Measurements from ENCODE around the gene TMA7B. TPM values are rescaled to one million over a fixed set of nuclear protein-coding genes. Genes with fewer than 3 reads are reported as not detected.

TMA7B gene
- total and polyA plus RNA-seq, 2 donors (not counting 1 experiment from before 2014, with no cell fraction given): 0.85 to 1.4 TPM

DNA sequence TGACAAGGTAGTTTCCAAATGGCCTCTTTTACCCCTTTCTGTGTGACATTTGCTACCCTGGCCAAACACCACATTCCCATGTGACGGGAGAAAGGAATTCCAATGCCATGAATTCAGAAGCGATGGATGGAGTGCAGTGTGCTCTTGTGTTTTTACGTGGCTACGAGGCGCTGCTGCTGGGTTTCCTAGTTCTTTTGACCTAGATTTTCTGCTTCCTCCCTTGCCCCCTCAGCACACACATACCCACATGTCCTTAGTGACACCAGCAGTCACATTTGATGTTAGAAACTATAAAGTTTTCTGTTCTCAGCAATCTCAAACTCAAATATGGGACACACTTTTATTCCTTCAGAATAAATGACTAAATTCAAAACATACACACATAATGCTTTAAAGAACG is 7.8 kb upstream of the TMA7B start:
- TF ChIP-seq, protein P1, sequence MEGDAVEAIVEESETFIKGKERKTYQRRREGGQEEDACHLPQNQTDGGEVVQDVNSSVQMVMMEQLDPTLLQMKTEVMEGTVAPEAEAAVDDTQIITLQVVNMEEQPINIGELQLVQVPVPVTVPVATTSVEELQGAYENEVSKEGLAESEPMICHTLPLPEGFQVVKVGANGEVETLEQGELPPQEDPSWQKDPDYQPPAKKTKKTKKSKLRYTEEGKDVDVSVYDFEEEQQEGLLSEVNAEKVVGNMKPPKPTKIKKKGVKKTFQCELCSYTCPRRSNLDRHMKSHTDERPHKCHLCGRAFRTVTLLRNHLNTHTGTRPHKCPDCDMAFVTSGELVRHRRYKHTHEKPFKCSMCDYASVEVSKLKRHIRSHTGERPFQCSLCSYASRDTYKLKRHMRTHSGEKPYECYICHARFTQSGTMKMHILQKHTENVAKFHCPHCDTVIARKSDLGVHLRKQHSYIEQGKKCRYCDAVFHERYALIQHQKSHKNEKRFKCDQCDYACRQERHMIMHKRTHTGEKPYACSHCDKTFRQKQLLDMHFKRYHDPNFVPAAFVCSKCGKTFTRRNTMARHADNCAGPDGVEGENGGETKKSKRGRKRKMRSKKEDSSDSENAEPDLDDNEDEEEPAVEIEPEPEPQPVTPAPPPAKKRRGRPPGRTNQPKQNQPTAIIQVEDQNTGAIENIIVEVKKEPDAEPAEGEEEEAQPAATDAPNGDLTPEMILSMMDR (IDR thresholded peaks at IDR 0.05): no peak
- TF ChIP-seq EZH2 (IDR thresholded peaks at IDR 0.05; ENCODE audit: borderline replicate concordance, insufficient read depth, low read depth, low read length, poor library complexity, severe bottlenecking): no peak
- Histone ChIP-seq H3K4me2 (replicated peaks; ENCODE audit: low read depth, low read length, poor library complexity, severe bottlenecking) (no peak overlapping the region), H3K27me3 (replicated peaks in 1 of 4; ENCODE audit: control extremely low read depth in 1 of 4, control insufficient read depth in 3 of 4, insufficient read depth in 4 of 4, low read length in 3 of 4) (no peaks in the 10 kb centered on the region), H3K36me3 (replicated peaks in 1 of 2; ENCODE audit: control extremely low read depth in 1 of 2, control insufficient read depth in 1 of 2, extremely low read depth in 1 of 2, insufficient read depth in 2 of 2, low read length in 1 of 2) (peaks cover 0 to 13% of the 10 kb centered on the region in 2 experiments), H3K79me2 (ENCODE audit: control insufficient read depth, insufficient read depth, low read length) (peaks cover 17% of the 10 kb centered on the region), H3K9ac (ENCODE audit: low read length) (no peak overlapping the region), H3K9me3 (ENCODE audit: control extremely low read depth in 1 of 3, control insufficient read depth in 2 of 3, insufficient read depth in 1 of 3, low read length in 2 of 3) (no peaks in the 10 kb centered on the region), H2AFZ (ENCODE audit: insufficient read depth, low read depth, low read length, poor library complexity, severe bottlenecking) (no peak overlapping the region), H3K27ac (ENCODE audit: low read length in 2 of 2) (no peak overlapping the region), H4K20me1 (ENCODE audit: control insufficient read depth, insufficient read depth, low read length, poor library complexity, severe bottlenecking) (no peaks in the 10 kb centered on the region), H3K4me3 (ENCODE audit: control extremely low read depth in 1 of 5, extremely low read depth in 1 of 5, insufficient read depth in 1 of 5, low read depth in 2 of 5, low read length in 4 of 5) (no peak overlapping the region), H3K4me1 (ENCODE audit: control insufficient read depth in 2 of 2, insufficient read depth in 2 of 2, low read length in 2 of 2) (peaks cover 47 to 62% of the 10 kb centered on the region in 2 donors)
- ChIA-PET CTCF (interaction anchor here (0.9 to 1.7 kb wide), 3 partner anchors 10 to 73 kb away, joined by 3 to 4 read pairs (median 3); no protein-coding TSS in a partner anchor), POLR2A (interaction anchor here (0.6 kb wide), 1 partner anchor 869 kb away, joined by 6 read pairs; no protein-coding TSS in a partner anchor)
- no peak for DNase-seq
- H3K27me3 Mint-ChIP-seq: no peaks in the 10 kb centered on the region
- intact Hi-C loops (cut with micrococcal nuclease): loop anchor here (5.0 kb wide), 1 partner anchor 70 kb away; no protein-coding TSS in a partner anchor
- H3K4me3 Mint-ChIP-seq: no peak overlapping the region
- no peaks in the 10 kb centered on the region for H3K9me3 Mint-ChIP-seq (ENCODE audit: insufficient read depth)
- no peak overlapping the region for H3K27ac Mint-ChIP-seq
- no peak for ATAC-seq (ENCODE audit: low read depth)
- H3K4me1 Mint-ChIP-seq: peaks cover 62% of the 10 kb centered on the region
- no CpG with 5 or more reads among the region's 6 CpGs for WGBS (ENCODE audit: insufficient coverage)

DNA sequence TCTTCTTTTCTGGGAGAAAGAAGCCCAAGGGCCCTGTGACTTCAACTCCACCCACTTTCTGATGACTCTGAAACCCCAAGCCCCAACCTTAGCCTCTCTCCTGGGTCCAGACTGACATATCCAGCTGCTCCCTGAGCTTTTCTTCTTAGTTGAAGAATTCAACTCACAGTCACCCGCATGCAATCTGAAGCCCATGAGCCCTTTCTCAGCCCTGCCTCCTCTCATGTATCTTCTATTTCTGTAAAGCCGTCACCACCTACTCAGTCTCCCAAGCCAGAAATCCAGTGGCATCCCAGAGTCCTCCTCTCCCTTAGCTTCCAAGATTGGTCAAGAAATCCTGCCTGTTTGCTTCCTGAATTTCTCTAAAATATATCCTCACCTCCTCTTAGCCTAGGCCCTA is 7.1 kb upstream of the TMA7B start:
- ATAC-seq (ENCODE audit: low read depth): no peak
- H3K4me1 ChIP-seq (ENCODE audit: control insufficient read depth in 2 of 2, insufficient read depth in 2 of 2, low read length in 2 of 2): peaks cover 42 to 60% of the 10 kb centered on the region in 2 donors
- H3K27ac ChIP-seq (ENCODE audit: low read length in 2 of 2): no peak overlapping the region
- ChIA-PET CTCF (interaction anchor here (0.9 to 1.7 kb wide), 3 partner anchors 9 to 72 kb away, joined by 3 to 4 read pairs (median 3); no protein-coding TSS in a partner anchor), POLR2A (no interaction called here)
- no peaks in the 10 kb centered on the region for H3K9me3 Mint-ChIP-seq (ENCODE audit: insufficient read depth)
- H3K4me3 ChIP-seq (ENCODE audit: control extremely low read depth in 1 of 5, extremely low read depth in 1 of 5, insufficient read depth in 1 of 5, low read depth in 2 of 5, low read length in 4 of 5): no peak overlapping the region
- H3K9ac ChIP-seq (ENCODE audit: low read length): no peak overlapping the region
- H3K4me3 Mint-ChIP-seq: no peak overlapping the region
- peaks cover 62% of the 10 kb centered on the region for H3K4me1 Mint-ChIP-seq
- peaks cover 19% of the 10 kb centered on the region for H3K79me2 ChIP-seq (ENCODE audit: control insufficient read depth, insufficient read depth, low read length)
- TF ChIP-seq, protein P1 (IDR thresholded peaks at IDR 0.05): no peak
- TF ChIP-seq EZH2 (IDR thresholded peaks at IDR 0.05; ENCODE audit: borderline replicate concordance, insufficient read depth, low read depth, low read length, poor library complexity, severe bottlenecking): no peak
- no peak overlapping the region for H3K27ac Mint-ChIP-seq
- DNase-seq: no peak
- WGBS (ENCODE audit: insufficient coverage): 100% methylated on average over 2 of the region's 2 CpGs
- H3K9me3 ChIP-seq (ENCODE audit: control extremely low read depth in 1 of 3, control insufficient read depth in 2 of 3, insufficient read depth in 1 of 3, low read length in 2 of 3): no peaks in the 10 kb centered on the region
- H3K27me3 ChIP-seq (replicated peaks in 1 of 4; ENCODE audit: control extremely low read depth in 1 of 4, control insufficient read depth in 3 of 4, insufficient read depth in 4 of 4, low read length in 3 of 4): no peaks in the 10 kb centered on the region
- no peak overlapping the region for H3K4me2 ChIP-seq (replicated peaks; ENCODE audit: low read depth, low read length, poor library complexity, severe bottlenecking)
- intact Hi-C loops (cut with micrococcal nuclease): loop anchor here (5.0 kb wide), 1 partner anchor 69 kb away; no protein-coding TSS in a partner anchor
- H4K20me1 ChIP-seq (ENCODE audit: control insufficient read depth, insufficient read depth, low read length, poor library complexity, severe bottlenecking): no peaks in the 10 kb centered on the region
- H2AFZ ChIP-seq (ENCODE audit: insufficient read depth, low read depth, low read length, poor library complexity, severe bottlenecking): no peak overlapping the region
- H3K27me3 Mint-ChIP-seq: peaks cover 3% of the 10 kb centered on the region
- peaks cover 0 to 15% of the 10 kb centered on the region in 2 experiments for H3K36me3 ChIP-seq (replicated peaks in 1 of 2; ENCODE audit: control extremely low read depth in 1 of 2, control insufficient read depth in 1 of 2, extremely low read depth in 1 of 2, insufficient read depth in 2 of 2, low read length in 1 of 2)

Measured in B cell (primary cell).